GM13976 (cell line): ENCODE measurements around the gene NLRP8.

Source experiments
- DNase-seq: peaks from one replicate; pipeline ENCODE4 v3.0.0; 2012; ENCODE audit warnings: low spot score
- CTCF ChIP-seq: IDR thresholded peaks from 2 replicates; pipeline ENCODE4 v1.5.1; 2012; ENCODE audit warnings: borderline replicate concordance, mild to moderate bottlenecking; ENCODE audit not compliant: insufficient read depth; ENCODE audit errors: extremely low read depth, missing control alignments, control extremely low read depth
- in situ Hi-C: fragments of 300-500 bp; cut with MboI; formaldehyde crosslinking; loops from one replicate; pipeline ENCODE4 v1.12.0; 2022; ENCODE audit warnings: low sequenced_read_pairs, mixed read lengths, inconsistent platforms; ENCODE audit not compliant: unreplicated experiment

The NLRP8 gene

GRCh38 chr19:55947532-55947931, at the start of gene NLRP8:
Gene NLRP8, plus strand, starts transcription at chr19:55947832.
- no peak for DNase-seq
- TF ChIP-seq CTCF, result no peak
- in situ Hi-C loops, result no loop called here

- in situ Hi-C loops, result no loop called here
- no peak for DNase-seq
- no peak for TF ChIP-seq CTCF
These were observed 48.7 kb upstream of the NLRP8 start for GRCh38 chr19:55898911-55899310.

GRCh38 chr19:55901369-55902079, 46.1 kb upstream of the NLRP8 start:
- DNase-seq, result no peak
- TF ChIP-seq CTCF, result no peak
- in situ Hi-C loops, result no loop called here

GRCh38 chr19:55902080-55902751, 45.4 kb upstream of the NLRP8 start:
- no peak for DNase-seq
- in situ Hi-C loops, result no loop called here
- TF ChIP-seq CTCF, result no peak

- no peak for TF ChIP-seq CTCF
- in situ Hi-C loops, result no loop called here
- DNase-seq, result no peak
These were observed 40.3 kb upstream of the NLRP8 start for GRCh38 chr19:55907286-55907685.

- no peak for TF ChIP-seq CTCF
These were observed 39.9 kb upstream of the NLRP8 start for GRCh38 chr19:55907746-55908145.

More at GRCh38 chr19:55907746-55908145, 39.9 kb upstream of the NLRP8 start:
- in situ Hi-C loops, result no loop called here
- DNase-seq, result no peak
